ENCODE data around the gene EXPH5.

The EXPH5 gene

GRCh38 chr11:108467091-108467823, 126.3 kb downstream of the EXPH5 start, which contains the start of gene C11orf65:
Gene C11orf65 (minus strand): TSS chr11:108467529. CDS start chr11:108461559, 5,970 bp downstream.
- intact Hi-C loops (cut with DNase I; ENCODE audit: low total_unique reads), result loop anchor here (2.0 to 10.0 kb wide), 3 partner anchors 32 to 1012 kb away; partner anchors contain the start of genes CWF19L2, DDX10 and POGLUT3
- Histone ChIP-seq H3K4me1 (peaks cover 0 to 7% (median 2%) of the 10 kb centered on the region in 4 donors), H3K4me3 (peak within 1 kb of the TSS; percentile 59 to 65), H3K27ac (peak within 1 kb of the TSS; percentile 93 to 94), H3K9me3 (no peaks in the 10 kb centered on the region), H3K27me3 (no peaks in the 10 kb centered on the region), H3K36me3 (no peaks in the 10 kb centered on the region)
- DNase-seq, result peak; percentile 96 to 98
- TF ChIP-seq, protein P1, sequence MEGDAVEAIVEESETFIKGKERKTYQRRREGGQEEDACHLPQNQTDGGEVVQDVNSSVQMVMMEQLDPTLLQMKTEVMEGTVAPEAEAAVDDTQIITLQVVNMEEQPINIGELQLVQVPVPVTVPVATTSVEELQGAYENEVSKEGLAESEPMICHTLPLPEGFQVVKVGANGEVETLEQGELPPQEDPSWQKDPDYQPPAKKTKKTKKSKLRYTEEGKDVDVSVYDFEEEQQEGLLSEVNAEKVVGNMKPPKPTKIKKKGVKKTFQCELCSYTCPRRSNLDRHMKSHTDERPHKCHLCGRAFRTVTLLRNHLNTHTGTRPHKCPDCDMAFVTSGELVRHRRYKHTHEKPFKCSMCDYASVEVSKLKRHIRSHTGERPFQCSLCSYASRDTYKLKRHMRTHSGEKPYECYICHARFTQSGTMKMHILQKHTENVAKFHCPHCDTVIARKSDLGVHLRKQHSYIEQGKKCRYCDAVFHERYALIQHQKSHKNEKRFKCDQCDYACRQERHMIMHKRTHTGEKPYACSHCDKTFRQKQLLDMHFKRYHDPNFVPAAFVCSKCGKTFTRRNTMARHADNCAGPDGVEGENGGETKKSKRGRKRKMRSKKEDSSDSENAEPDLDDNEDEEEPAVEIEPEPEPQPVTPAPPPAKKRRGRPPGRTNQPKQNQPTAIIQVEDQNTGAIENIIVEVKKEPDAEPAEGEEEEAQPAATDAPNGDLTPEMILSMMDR (IDR thresholded peaks at IDR 0.05), result no peak

DNA sequence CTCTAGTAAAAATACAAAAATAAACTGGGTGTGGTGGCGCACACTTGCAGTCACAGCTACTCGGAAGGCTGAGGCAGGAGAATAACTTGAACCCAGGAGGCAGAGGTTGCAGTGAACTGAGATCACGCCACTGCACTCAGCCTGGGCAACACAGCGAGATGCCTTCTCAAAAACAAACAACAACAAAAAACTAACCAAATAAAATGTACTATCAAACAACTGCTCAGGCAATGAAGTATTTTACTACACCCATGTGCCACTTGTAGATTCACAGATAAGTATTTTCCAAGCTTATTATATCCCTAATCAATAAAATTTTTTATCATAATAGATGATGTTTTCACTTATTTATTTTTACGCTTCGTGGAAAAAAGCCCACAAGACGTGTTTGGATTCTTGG, 127.2 kb downstream of the EXPH5 start:
- Histone ChIP-seq H3K36me3 (no peaks in the 10 kb centered on the region), H3K27me3 (no peaks in the 10 kb centered on the region), H3K9me3 (no peaks in the 10 kb centered on the region), H3K27ac (peak overlapping the region; percentile 93 to 94), H3K4me1 (peaks cover 0 to 7% (median 2%) of the 10 kb centered on the region in 4 donors), H3K4me3 (peak overlapping the region; percentile 59 to 65)
- intact Hi-C loops (cut with DNase I; ENCODE audit: low total_unique reads), result loop anchor here (2.0 to 10.0 kb wide), 3 partner anchors 32 to 1012 kb away; partner anchors contain the start of genes CWF19L2, DDX10 and POGLUT3
- TF ChIP-seq, protein P1 (IDR thresholded peaks at IDR 0.05), result no peak
- DNase-seq, result no peak
